Measurements from ENCODE around the gene MRPL48. TPM values are rescaled to one million over a fixed set of nuclear protein-coding genes. Genes with fewer than 3 reads are reported as not detected.

MRPL48 gene
- total RNA-seq, 4 donors from 2014 or later, result 10.7 to 19.8 (median 12.3) TPM

DNA sequence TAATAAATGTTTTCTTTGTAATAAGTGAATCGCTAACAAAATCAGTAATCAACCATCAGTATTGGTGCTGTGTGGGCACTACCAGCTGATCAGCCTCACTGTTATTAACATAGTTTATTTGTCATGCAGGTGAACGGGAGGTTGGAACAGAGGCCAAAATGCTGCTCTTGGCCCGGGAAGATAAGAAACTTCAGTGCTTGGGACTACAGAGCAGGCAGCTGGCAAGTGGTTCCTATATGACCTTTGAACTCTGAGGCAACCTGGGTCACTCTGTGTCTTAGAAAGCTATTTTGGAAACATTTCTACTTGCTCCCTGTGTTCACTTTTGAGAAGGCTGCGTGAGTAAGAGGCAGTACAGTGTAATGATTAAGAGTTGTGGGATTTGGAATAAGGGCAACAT lies 126.6 kb downstream of the MRPL48 start:
- DNase-seq (ENCODE audit: low spot score) (no peak), ATAC-seq (ENCODE audit: low FRiP score) (no peak)
- TF ChIP-seq CTCF (IDR thresholded peaks at IDR 0.05), result no peak

Other genes with a start within 250 kb of the MRPL48 start
- gene FAM168A, start 189.8 kb upstream of the MRPL48 start, total RNA-seq, result 10 to 100 TPM; 13.9 to 30.9 (median 21.0) TPM
- 1 to 10 TPM; 1.1 to 8.2 (median 4.2) TPM for gene PLEKHB1, start 141.3 kb upstream of the MRPL48 start, total RNA-seq
- gene RAB6A, start 26.8 kb upstream of the MRPL48 start, total RNA-seq, result 100 to 1,000 TPM; 107 to 145 (median 118) TPM
- gene COA4, start 89.0 kb downstream of the MRPL48 start, total RNA-seq, result 10 to 100 TPM; 51.9 to 92.0 (median 75.7) TPM
- 10 to 100 TPM in 1 of 4 donors, 1 to 10 TPM in 3; 7.1 to 11.4 (median 9.7) TPM for gene PAAF1, start 89.1 kb downstream of the MRPL48 start, total RNA-seq
- not detected for gene DNAJB13, start 163.2 kb downstream of the MRPL48 start, total RNA-seq
- 100 to 1,000 TPM in 3 of 4 donors, 10 to 100 TPM in 1; 58.9 to 163 (median 131) TPM for gene UCP2, start 195.0 kb downstream of the MRPL48 start, total RNA-seq
- gene UCP3, start 221.2 kb downstream of the MRPL48 start, total RNA-seq, result 1 to 10 TPM in 2 of 4 donors, under 1 TPM in 2; 0.74 to 2.8 (median 1.2) TPM